Liver (tissue), 3 donors: Measurements from ENCODE around the gene NOL4L.

Experiments used
- ATF3 ChIP-seq: IDR thresholded peaks from 2 replicates; pipeline ENCODE4 v1.6.1; 2016; ENCODE audit warnings: antibody characterized with exemption
- CTCF ChIP-seq: fragments of 150-350 bp; IDR thresholded peaks from 2 replicates; pipeline ENCODE4 v1.5.1; 2017; ENCODE audit warnings: improper control_type of control experiment, low read depth, low read length; ENCODE audit not compliant: missing input control
- FOXA1 ChIP-seq: IDR thresholded peaks from 2 replicates; pipeline ENCODE4 v1.6.1; 2016; ENCODE audit warnings: antibody characterized with exemption
- JUND ChIP-seq, 2 donors: IDR thresholded peaks; 2 replicates each; pipeline ENCODE4 v1.6.1; 2016; ENCODE audit warnings: antibody characterized with exemption in 2 of 2
- MAX ChIP-seq: IDR thresholded peaks from 2 replicates; pipeline ENCODE4 v1.6.1; 2016; ENCODE audit warnings: antibody characterized with exemption
- NR2F2 ChIP-seq: IDR thresholded peaks from 2 replicates; pipeline ENCODE4 v1.6.1; 2016; ENCODE audit warnings: antibody characterized with exemption
- RAD21 ChIP-seq, 2 donors: IDR thresholded peaks; 2 replicates each; pipeline ENCODE4 v1.6.1; 2016; ENCODE audit warnings: antibody characterized with exemption in 2 of 2, mild to moderate bottlenecking in 2 of 2
- REST ChIP-seq: IDR thresholded peaks from 2 replicates; pipeline ENCODE4 v1.6.1; 2016; ENCODE audit warnings: antibody characterized with exemption, mild to moderate bottlenecking
- SP1 ChIP-seq: IDR thresholded peaks from 2 replicates; pipeline ENCODE4 v1.6.1; 2018; ENCODE audit warnings: antibody characterized with exemption, mild to moderate bottlenecking
- TAF1 ChIP-seq: conservative IDR thresholded peaks from 2 replicates; pipeline ENCODE4 v1.6.1; 2016; ENCODE audit warnings: antibody characterized with exemption, mild to moderate bottlenecking
- YY1 ChIP-seq: IDR thresholded peaks from 2 replicates; pipeline ENCODE4 v1.6.1; 2016; ENCODE audit warnings: antibody characterized with exemption, mild to moderate bottlenecking
- donor health status: healthy.
- donor health status: healthy.

GRCh38 chr20:32585011-32585585, at the start of gene NOL4L:
- TF ChIP-seq CTCF (no peak), YY1 (no peak), SP1 (no peak), JUND (IDR thresholded peaks at IDR 0.05) (no peak), MAX (no peak), NR2F2 (no peak), TAF1 (no peak), REST (no peak), FOXA1 (no peak), ATF3 (no peak), RAD21 (IDR thresholded peaks at IDR 0.05) (no peak)
